Stimulated activated CD8-positive, alpha-beta memory T cell treated with anti-CD3 and anti-CD28 coated beads, Interleukin-15, amount 100 ng/mL, for 1 hour (primary cell): ENCODE measurements around the gene KRTAP5-6.

Source experiments
- DNase-seq: peaks from one replicate; pipeline ENCODE4 v3.0.0-alpha.2; 2020; ENCODE audit warnings: low read depth

Gene KRTAP5-6, protein sequence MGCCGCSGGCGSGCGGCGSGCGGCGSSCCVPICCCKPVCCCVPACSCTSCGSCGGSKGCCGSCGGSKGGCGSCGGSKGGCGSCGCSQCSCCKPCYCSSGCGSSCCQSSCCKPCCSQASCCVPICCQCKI

DNA sequence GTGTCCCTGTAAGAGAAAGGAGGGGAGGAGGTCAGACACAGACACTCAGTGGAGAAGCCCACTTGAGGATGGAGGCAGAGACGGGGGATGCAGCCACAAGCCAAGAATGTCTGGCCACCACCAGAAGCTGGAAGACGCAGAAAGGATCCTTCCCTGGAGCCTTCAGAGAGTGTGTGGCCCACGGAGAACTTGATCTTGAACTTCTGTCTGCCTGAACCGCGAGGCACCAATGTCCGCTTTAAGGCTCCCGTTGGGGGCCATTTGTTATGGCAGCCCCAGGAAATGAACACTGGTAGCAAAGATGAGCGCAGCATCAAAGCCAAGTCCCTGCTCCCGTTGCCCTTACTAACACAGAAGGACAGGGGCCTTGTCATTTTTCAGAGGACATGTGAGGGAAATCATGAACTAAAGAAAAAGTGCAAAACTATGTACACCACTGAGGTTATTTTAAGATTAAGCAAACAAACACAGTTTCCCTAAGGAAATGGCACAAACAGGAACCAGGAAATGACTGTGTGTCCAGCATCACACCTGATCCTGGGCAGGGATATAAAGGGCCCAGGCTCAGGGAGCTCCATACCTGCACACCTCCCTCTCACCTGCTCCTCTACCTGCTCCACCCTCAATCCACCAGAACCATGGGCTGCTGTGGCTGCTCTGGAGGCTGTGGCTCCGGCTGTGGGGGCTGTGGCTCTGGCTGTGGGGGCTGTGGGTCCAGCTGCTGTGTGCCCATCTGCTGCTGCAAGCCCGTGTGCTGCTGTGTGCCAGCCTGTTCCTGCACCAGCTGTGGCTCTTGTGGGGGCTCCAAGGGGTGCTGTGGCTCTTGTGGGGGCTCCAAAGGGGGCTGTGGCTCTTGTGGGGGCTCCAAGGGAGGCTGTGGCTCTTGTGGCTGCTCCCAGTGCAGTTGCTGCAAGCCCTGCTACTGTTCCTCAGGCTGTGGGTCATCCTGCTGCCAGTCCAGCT is at the start of gene KRTAP5-6:
TSS of gene KRTAP5-6 (plus strand) at position 588 of the 963 bp plus-strand sequence. CDS start at position 639, 51 bp downstream.
- DNase-seq: no peak

DNA sequence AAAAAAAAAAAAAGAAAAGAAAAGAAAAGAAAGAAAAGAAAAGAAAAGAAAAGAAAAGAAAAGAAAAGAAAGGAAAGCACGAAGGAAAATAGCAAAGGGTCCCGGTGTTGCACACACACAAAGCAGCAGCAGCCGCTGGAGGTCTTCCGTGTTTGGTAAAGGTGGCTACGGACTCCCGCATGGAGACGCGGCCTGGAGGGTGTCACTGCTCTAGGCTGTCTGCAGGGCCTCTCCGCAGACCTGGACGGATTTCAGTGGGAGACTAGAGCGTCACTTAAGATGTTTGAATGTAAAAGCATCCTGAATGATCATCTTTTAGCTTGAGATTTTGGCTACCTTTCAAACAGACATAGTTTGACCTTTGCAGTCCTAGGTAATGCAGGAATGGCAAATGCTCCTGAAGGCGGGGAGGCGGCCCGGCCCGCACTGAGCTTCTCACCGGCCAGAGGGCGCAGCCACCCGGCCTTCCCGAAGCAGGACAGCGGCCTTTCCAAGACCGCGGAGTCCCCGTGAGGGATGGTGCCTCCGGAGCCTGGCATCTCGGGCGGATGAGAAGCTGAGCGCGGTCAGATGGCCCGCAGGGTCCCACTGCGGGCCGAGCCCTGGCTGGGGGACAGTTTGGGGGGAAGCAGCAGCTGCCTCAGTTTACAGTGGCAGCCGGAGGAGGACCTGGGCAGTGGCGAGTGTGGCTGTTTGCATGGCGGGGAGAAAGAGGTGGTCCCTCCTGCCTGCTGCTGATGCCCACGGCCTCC is 48.9 kb upstream of the KRTAP5-6 start:
- DNase-seq: no peak

GRCh38 chr11:1648653-1649420 is 48.2 kb upstream of the KRTAP5-6 start:
- DNase-seq: no peak

DNA sequence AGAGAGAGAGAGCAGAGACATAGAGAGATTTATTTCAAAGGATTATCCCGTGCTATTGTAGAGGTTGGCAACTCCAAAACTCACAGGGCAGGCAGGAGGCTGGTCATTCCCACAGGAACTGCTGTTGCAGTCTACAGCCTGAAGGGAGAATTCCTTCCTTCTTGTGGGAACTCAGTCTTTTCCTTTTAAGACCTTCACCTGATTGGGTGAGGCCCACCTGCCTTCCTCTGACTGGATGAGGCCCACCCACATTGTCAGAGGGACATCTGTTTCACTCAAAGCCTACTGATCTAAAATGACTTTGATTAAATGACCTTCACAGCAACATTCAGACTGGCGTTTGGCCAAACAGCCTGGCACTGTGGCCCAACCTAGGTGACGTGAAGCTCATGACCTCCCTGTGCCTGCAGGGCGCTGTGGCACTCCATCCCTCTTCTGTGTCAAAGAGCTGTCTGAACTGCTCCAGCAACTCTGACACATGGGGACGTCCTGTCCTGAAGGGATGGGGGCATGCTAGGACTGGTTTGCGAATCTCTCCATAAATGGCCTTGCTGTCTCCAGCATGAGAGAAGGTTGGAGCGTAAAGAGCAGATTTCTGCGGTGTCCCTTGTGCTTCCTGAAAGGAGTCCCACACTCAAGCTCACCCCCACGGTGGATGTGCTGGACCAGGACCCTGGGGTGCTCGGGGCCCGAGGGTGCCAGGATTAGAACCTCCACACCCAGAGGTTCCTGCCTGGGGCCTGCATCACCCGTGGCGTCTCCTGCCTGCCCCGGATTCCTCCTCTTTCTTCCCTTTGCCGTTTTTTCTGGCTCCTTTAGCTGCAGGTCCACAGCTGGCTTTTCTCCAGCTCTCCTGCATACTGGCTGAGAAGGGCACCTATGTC is 46.7 kb upstream of the KRTAP5-6 start:
- DNase-seq: no peak

DNA sequence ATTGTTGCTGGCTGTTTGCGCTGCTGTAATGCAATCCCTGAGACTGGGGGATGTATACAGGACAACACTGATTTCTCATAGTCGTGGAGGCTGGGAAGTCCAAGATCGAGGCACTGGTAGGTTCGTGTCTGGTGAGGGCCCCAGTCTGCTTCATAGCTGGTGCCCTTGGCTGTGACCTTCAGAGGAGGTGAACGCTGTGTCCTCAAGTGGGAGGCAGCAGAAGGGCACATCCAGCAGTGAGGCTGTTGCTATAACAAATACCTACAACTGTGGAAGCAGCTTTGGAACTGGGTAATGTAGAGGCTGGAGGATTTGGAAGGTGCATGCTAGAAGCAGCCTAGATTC is 46.1 kb upstream of the KRTAP5-6 start:
- no peak for DNase-seq

DNA sequence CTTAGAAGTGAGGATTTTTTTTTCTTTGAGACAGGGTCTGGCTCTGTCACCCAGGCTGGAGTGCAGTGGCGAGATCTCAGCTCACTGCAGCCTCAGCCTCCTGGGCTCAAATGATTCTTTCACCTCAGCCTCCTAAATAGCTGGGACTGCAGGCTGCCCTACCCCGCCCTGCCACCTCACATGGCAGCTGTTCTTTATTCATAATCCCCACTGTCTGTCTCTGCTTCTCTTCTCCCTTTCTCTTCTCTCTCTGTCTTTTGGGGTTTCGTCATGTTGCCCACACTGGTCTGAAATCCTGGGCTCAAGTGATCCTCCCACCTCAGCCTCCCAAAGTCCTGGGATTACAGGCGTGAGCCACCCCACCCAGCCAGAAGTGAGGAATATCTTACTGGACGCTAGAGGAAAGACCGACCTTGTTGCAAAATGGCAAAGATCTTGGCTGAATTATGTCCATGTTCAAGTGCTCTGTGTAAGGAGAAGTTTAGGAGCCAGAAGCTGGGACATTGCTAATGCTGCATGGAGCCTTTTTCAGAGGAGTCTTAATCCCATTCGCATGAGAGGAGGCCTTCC is 45.5 kb upstream of the KRTAP5-6 start:
- DNase-seq: no peak

GRCh38 chr11:1652026-1652425 is 45.0 kb upstream of the KRTAP5-6 start:
- DNase-seq: no peak

GRCh38 chr11:1652442-1652770 is 44.6 kb upstream of the KRTAP5-6 start:
- DNase-seq: no peak

- DNase-seq: peak; percentile 64
These were observed 44.0 kb upstream of the KRTAP5-6 start for GRCh38 chr11:1652771-1653540.

GRCh38 chr11:1653541-1654387 is 43.2 kb upstream of the KRTAP5-6 start:
- no peak for DNase-seq

DNA sequence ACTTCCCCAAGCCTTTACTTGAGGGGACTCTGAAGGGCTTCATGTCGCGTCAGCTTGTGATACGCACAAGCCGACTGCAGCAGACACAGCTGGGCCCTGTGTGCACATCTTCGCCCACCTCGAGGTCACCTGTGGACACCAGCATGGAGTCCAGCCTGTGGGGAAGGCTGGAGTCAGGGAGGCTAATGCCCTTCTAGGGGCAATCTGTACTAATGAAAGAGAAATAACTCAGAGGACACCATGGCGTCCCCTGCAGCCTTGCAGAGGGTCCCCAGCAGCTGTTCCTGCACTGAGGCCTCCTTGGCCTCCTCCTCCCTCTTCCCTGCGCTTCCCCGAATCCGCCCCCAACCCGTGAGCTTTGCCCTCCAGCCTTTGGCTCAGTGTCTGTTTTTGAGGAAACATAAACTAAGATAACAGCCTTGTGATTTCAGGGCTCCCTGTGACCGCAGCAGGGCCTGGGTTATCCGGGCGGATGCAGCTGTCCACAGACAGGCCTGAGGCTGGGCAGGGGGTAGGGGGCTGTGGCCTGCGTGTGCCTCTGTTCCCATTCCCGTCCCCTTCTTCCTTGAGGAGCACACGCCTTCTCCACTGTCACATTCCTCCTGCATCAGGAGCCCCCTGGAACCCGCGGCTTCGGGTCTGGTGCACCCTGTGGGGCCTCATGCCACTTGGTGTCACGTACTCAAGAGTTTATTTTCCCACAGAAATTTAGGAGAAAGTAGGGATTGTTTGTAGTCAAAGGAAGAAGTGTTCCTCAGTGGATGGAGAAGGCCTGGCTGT is 42.4 kb upstream of the KRTAP5-6 start:
- DNase-seq: no peak

GRCh38 chr11:1655168-1656060 is 41.6 kb upstream of the KRTAP5-6 start:
- DNase-seq: no peak

GRCh38 chr11:1656061-1656441 is 40.9 kb upstream of the KRTAP5-6 start:
- no peak for DNase-seq

DNA sequence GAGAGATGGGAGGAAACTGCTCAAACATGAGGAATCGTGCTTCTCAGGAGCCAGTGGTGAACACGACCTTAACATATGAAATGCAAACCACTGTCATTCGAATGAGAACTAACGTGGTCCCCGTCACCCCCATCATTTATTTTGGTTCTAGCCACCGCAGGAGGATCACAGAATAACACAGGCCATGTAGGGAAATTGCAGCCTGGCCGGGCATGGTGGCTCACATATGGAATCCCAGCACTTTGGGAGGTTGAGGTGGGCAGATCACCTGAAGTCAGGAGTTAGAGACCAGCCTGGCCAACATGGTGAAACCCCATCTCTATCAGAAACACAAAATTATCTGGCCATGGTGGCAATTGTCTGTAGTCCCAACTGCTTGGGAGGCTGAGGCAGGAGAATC is 40.3 kb upstream of the KRTAP5-6 start:
- no peak for DNase-seq

DNA sequence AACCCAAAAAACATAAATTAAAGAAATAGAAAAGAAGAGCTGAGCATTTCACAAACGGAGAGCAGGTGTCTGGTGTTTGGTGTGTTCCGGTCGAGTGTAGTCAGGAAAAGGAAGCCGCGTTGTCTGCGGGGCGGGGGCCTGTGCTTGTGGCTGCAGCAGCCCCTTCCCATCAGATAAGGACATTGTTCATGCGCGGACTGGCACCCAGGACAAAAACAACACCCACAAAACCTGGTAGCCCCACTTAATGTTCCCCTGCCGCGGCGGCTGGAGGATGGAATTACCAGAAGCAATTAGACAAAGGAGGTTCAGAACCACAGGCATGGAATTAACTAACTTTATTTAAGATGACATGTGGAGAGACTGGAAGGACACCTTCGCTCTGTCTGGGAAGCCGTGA is 37.5 kb upstream of the KRTAP5-6 start:
- no peak for DNase-seq

GRCh38 chr11:1660111-1660867 is 36.7 kb upstream of the KRTAP5-6 start:
- no peak for DNase-seq
